Measurements from ENCODE around the gene ADAM12.
"Not testable (repeated sequence)": the region's sequence is repeated elsewhere in the genome, so short reads cannot be mapped to it uniquely, and the experiment has no call there.

ADAM12 gene

GRCh38 chr10:126387041-126387921, 996 bp downstream of the ADAM12 start:
- H3K9me2 ChIP-seq (replicated peaks; ENCODE audit: control insufficient read depth, low read length), result no peaks in the 10 kb centered on the region
- H3F3A ChIP-seq (ENCODE audit: control insufficient read depth, insufficient read depth), result no peaks in the 10 kb centered on the region
- no peak overlapping the region for H3K4me2 ChIP-seq (ENCODE audit: low read length)
- H3K27ac ChIP-seq (ENCODE audit: low read depth, low read length), result no peak overlapping the region
- TF ChIP-seq CTCF (IDR thresholded peaks at IDR 0.05; ENCODE audit: low read depth, low read length, poor library complexity, severe bottlenecking) (no peak), EZH2phosphoT487 (IDR thresholded peaks at IDR 0.05; ENCODE audit: borderline replicate concordance, low read length) (no peak)
- H4K20me1 ChIP-seq (ENCODE audit: control insufficient read depth, insufficient read depth, low read depth, low read length), result no peaks in the 10 kb centered on the region
- H3K4me1 ChIP-seq (ENCODE audit: control insufficient read depth, low read length), result no peaks in the 10 kb centered on the region
- no peaks in the 10 kb centered on the region for H3K36me3 ChIP-seq (ENCODE audit: control insufficient read depth, low read length)
- H3K4me3 ChIP-seq (ENCODE audit: low read length), result no peak overlapping the region
- H3K79me2 ChIP-seq (ENCODE audit: control insufficient read depth, low read length), result no peaks in the 10 kb centered on the region
- H3K27me3 ChIP-seq (ENCODE audit: control insufficient read depth, low read length), result no peaks in the 10 kb centered on the region
- H3K9me3 ChIP-seq (ENCODE audit: control insufficient read depth, insufficient read depth, low read length), result no peaks in the 10 kb centered on the region

- no peaks in the 10 kb centered on the region for H3K27me3 ChIP-seq (ENCODE audit: control insufficient read depth, low read length)
- H3K79me2 ChIP-seq (ENCODE audit: control insufficient read depth, low read length), result no peaks in the 10 kb centered on the region
- H3K36me3 ChIP-seq (ENCODE audit: control insufficient read depth, low read length), result no peaks in the 10 kb centered on the region
- no peaks in the 10 kb centered on the region for H3K9me3 ChIP-seq (ENCODE audit: control insufficient read depth, insufficient read depth, low read length)
- no peaks in the 10 kb centered on the region for H4K20me1 ChIP-seq (ENCODE audit: control insufficient read depth, insufficient read depth, low read depth, low read length)
- no peaks in the 10 kb centered on the region for H3K9me2 ChIP-seq (replicated peaks; ENCODE audit: control insufficient read depth, low read length)
- H3K4me3 ChIP-seq (ENCODE audit: low read length), result no peak overlapping the region
- H3K27ac ChIP-seq (ENCODE audit: low read depth, low read length), result no peak overlapping the region
- TF ChIP-seq CTCF (IDR thresholded peaks at IDR 0.05; ENCODE audit: low read depth, low read length, poor library complexity, severe bottlenecking), result no peak
- no peak for TF ChIP-seq EZH2phosphoT487 (IDR thresholded peaks at IDR 0.05; ENCODE audit: borderline replicate concordance, low read length)
- no peaks in the 10 kb centered on the region for H3K4me1 ChIP-seq (ENCODE audit: control insufficient read depth, low read length)
- H3K4me2 ChIP-seq (ENCODE audit: low read length), result no peak overlapping the region
- H3F3A ChIP-seq (ENCODE audit: control insufficient read depth, insufficient read depth), result no peaks in the 10 kb centered on the region
These were observed 3.9 kb downstream of the ADAM12 start for GRCh38 chr10:126384269-126384873.

GRCh38 chr10:126380352-126381076, 7.8 kb downstream of the ADAM12 start:
- no peaks in the 10 kb centered on the region for H3F3A ChIP-seq (ENCODE audit: control insufficient read depth, insufficient read depth)
- TF ChIP-seq EZH2phosphoT487 (IDR thresholded peaks at IDR 0.05; ENCODE audit: borderline replicate concordance, low read length) (no peak), CTCF (IDR thresholded peaks at IDR 0.05; ENCODE audit: low read depth, low read length, poor library complexity, severe bottlenecking) (no peak)
- H4K20me1 ChIP-seq (ENCODE audit: control insufficient read depth, insufficient read depth, low read depth, low read length), result no peaks in the 10 kb centered on the region
- no peak overlapping the region for H3K27ac ChIP-seq (ENCODE audit: low read depth, low read length)
- no peaks in the 10 kb centered on the region for H3K9me2 ChIP-seq (replicated peaks; ENCODE audit: control insufficient read depth, low read length)
- H3K79me2 ChIP-seq (ENCODE audit: control insufficient read depth, low read length), result no peaks in the 10 kb centered on the region
- H3K4me1 ChIP-seq (ENCODE audit: control insufficient read depth, low read length), result no peaks in the 10 kb centered on the region
- no peaks in the 10 kb centered on the region for H3K9me3 ChIP-seq (ENCODE audit: control insufficient read depth, insufficient read depth, low read length)
- H3K4me3 ChIP-seq (ENCODE audit: low read length), result no peak overlapping the region
- H3K27me3 ChIP-seq (ENCODE audit: control insufficient read depth, low read length), result no peaks in the 10 kb centered on the region
- no peak overlapping the region for H3K4me2 ChIP-seq (ENCODE audit: low read length)
- H3K36me3 ChIP-seq (ENCODE audit: control insufficient read depth, low read length), result no peaks in the 10 kb centered on the region

GRCh38 chr10:126379166-126379565, 9.1 kb downstream of the ADAM12 start:
- H3K79me2 ChIP-seq (ENCODE audit: control insufficient read depth, low read length); H3K4me2 ChIP-seq (ENCODE audit: low read length); H3F3A ChIP-seq (ENCODE audit: control insufficient read depth, insufficient read depth); H3K4me3 ChIP-seq (ENCODE audit: low read length); H3K9me3 ChIP-seq (ENCODE audit: control insufficient read depth, insufficient read depth, low read length); H3K9me2 ChIP-seq (replicated peaks; ENCODE audit: control insufficient read depth, low read length); H4K20me1 ChIP-seq (ENCODE audit: control insufficient read depth, insufficient read depth, low read depth, low read length); H3K27me3 ChIP-seq (ENCODE audit: control insufficient read depth, low read length); H3K27ac ChIP-seq (ENCODE audit: low read depth, low read length); H3K4me1 ChIP-seq (ENCODE audit: control insufficient read depth, low read length); H3K36me3 ChIP-seq (ENCODE audit: control insufficient read depth, low read length): not testable (repeated sequence)

Measured in DOHH2 (cell line).